PFSK-1 (cell line): ENCODE data around the gene TGM2.

Experiments used
- FOXP2 ChIP-seq: optimal IDR thresholded peaks from 2 replicates; pipeline ENCODE3; 2011; ENCODE audit warnings: borderline replicate concordance, control low read depth, inconsistent platforms; ENCODE audit not compliant: insufficient read depth; ENCODE audit errors: extremely low read length, extremely low read depth
- POLR2AphosphoS5 ChIP-seq: IDR thresholded peaks from 2 replicates; pipeline ENCODE4 v1.6.1; 2012; ENCODE audit warnings: low read depth, mild to moderate bottlenecking, control low read depth, low read length, moderate library complexity
- SIN3A ChIP-seq: IDR thresholded peaks from 2 replicates; pipeline ENCODE4 v1.6.1; 2012; ENCODE audit warnings: mild to moderate bottlenecking, low read length, moderate library complexity, borderline replicate concordance; ENCODE audit not compliant: insufficient read depth
- TAF1 ChIP-seq: IDR thresholded peaks from 2 replicates; pipeline ENCODE4 v1.6.1; 2012; ENCODE audit warnings: low read length, control low read depth, borderline replicate concordance; ENCODE audit not compliant: insufficient read depth
- TF ChIP-seq, protein P1 (sequence below), 2 experiments: IDR thresholded peaks; 2 replicates each; pipeline versions ENCODE4 v1.6.1 to v1.8.0; 2011 to 2012; ENCODE audit warnings: low read depth in 2 of 2, low read length in 2 of 2, control low read depth in 1 of 2, inconsistent platforms in 1 of 2, mild to moderate bottlenecking in 1 of 2, moderate library complexity in 1 of 2; ENCODE audit not compliant: insufficient read depth in 1 of 2

Gene TGM2

DNA sequence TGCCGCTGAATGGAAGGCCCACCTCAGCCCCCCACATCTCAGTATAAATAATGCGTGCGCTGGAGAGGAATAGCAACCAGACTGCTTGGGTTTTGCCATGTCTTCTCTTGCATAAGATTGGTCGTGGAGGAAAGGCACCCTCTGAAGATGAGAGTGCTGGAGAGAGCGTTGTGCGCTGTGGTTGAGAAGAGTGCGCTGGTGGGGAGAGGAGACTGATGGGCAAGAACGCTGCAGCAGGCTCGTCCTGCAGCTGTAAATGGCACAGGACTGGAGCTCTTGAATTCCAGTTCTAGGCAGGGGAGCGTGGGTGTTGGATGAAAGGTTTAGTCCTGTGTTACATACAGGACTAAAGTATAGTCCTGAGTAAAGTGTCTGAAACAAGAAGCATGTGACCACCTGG lies 80.0 kb downstream of the TGM2 start:
- no peak for TF ChIP-seq TAF1
- TF ChIP-seq FOXP2: no peak
- no peak for TF ChIP-seq SIN3A

DNA sequence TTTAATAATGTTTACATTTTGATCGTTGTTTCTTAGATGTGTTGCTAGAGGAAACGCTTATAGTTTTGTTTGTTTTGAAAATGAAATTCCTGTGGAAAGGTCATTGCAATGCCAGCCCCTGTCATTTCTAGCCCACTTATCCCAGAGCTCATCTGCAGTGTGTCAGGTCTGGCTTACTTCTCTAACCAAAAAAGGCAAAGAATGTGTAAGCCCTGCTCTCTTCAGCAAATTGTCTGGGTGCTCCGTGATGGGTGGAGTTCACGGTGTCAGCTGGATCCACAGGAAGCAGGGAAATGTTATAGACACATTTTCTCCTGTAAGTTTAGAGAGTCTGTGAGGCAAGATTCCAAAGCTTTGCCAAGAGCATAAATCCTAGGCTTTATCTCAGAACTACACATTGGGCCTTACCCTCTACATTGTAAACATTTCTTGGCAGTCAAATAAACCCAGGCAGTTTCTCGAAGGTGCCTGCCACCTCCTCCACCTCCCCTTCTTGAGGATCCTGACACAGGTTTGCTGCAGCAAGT lies 80.6 kb downstream of the TGM2 start:
- TF ChIP-seq FOXP2: no peak

DNA sequence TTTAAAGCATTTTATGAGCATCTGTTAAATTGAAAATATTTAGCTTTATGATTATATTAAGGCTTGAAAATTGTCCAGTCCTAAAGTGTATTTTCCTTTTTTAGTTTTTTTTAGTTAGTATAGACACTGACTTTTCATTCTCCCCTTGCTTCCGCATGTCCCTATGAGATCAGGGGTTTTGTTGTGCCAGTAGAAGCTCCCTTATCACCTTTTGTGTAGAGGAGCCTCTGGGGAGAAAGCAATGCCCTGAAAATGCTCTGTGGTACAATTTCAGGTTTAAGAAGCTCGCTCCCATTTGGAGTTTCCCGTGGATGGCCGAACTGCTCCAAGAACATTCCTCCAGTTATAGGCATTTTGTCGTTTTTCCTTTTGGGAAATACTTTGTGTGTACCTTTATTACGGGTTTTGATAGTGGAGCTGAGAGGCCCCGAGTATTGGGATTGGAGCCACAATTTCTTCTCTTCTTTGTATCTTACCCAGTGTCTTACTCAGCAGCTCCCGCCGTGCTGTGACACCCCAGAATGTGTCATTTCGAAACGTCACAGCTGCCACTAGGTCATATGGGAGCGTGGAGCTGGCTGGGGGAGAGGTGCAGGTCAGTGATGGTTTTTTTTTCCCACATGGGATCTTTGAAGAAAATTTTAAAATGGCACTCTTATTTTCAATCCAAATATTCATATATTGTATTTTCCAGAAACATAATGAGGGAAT lies 81.6 kb downstream of the TGM2 start:
- TF ChIP-seq SIN3A (no peak), POLR2AphosphoS5 (no peak), FOXP2 (no peak), TAF1 (no peak)
- TF ChIP-seq, protein P1, sequence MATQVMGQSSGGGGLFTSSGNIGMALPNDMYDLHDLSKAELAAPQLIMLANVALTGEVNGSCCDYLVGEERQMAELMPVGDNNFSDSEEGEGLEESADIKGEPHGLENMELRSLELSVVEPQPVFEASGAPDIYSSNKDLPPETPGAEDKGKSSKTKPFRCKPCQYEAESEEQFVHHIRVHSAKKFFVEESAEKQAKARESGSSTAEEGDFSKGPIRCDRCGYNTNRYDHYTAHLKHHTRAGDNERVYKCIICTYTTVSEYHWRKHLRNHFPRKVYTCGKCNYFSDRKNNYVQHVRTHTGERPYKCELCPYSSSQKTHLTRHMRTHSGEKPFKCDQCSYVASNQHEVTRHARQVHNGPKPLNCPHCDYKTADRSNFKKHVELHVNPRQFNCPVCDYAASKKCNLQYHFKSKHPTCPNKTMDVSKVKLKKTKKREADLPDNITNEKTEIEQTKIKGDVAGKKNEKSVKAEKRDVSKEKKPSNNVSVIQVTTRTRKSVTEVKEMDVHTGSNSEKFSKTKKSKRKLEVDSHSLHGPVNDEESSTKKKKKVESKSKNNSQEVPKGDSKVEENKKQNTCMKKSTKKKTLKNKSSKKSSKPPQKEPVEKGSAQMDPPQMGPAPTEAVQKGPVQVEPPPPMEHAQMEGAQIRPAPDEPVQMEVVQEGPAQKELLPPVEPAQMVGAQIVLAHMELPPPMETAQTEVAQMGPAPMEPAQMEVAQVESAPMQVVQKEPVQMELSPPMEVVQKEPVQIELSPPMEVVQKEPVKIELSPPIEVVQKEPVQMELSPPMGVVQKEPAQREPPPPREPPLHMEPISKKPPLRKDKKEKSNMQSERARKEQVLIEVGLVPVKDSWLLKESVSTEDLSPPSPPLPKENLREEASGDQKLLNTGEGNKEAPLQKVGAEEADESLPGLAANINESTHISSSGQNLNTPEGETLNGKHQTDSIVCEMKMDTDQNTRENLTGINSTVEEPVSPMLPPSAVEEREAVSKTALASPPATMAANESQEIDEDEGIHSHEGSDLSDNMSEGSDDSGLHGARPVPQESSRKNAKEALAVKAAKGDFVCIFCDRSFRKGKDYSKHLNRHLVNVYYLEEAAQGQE (IDR thresholded peaks at IDR 0.05; ENCODE audit: insufficient read depth in 1 of 2, low read depth in 2 of 2, low read length in 2 of 2): no peak

DNA sequence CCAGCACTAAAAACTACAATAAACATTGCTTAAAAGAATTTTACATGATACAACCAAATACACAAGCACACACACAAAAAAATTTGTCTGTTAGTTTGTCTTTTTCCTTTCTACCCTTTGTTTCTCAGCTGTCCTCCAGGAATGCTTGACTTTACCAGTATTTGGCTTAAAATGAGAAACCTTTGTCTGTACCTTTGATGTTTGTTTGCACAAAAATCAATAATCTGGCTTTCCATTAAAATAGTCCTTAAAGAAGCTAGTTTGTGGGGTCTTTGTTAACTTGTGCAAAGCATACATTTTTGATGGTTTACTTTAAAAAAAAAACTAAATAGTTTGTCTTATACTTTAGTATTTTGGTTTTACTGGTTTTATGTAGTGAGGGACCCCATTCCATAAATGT lies 82.2 kb downstream of the TGM2 start:
- TF ChIP-seq FOXP2: no peak
- no peak for TF ChIP-seq SIN3A
- TF ChIP-seq POLR2AphosphoS5: no peak
- no peak for TF ChIP-seq TAF1
- TF ChIP-seq, protein P1 (IDR thresholded peaks at IDR 0.05; ENCODE audit: insufficient read depth in 1 of 2, low read depth in 2 of 2, low read length in 2 of 2): no peak

DNA sequence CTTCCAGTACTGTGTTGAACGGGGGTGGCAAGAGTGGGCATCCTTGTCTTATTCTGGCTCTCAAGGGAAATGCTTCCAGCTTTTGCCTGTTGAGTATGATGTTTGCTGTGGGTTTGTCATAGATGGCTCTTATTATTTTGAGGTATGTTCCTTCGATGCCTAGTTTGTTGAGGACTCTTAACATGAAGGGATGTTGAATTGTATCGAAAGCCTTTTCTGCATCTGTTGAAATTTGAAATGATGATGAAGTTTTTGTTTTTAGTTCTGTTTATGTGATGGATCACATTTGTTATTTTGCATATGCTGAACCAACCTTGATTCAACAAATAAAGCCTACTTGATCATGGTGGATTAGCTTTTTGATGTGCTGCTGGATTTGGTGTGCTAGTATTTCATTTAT lies 83.5 kb downstream of the TGM2 start:
- TF ChIP-seq SIN3A (no peak), TAF1 (no peak), FOXP2 (no peak), POLR2AphosphoS5 (no peak)
- TF ChIP-seq, protein P1 (IDR thresholded peaks at IDR 0.05; ENCODE audit: insufficient read depth in 1 of 2, low read depth in 2 of 2, low read length in 2 of 2): no peak

DNA sequence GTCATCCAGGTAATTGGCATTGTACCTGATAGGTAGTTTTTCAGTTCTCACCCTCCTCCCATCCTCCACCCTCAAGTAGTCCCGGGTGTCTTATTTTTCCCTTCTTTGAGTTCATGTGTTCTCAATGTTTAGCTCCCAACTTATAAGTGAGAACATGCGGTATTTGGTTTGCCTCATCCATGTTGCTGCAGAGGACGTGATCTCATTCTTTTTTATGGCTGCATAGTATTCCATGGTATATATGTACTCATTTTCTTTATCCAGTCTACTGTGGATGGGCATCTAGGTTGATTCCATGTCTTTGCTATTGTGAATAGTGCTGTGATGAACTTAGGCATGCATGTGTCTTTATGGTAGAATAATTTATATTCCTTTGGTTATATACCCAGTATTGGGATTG lies 85.7 kb downstream of the TGM2 start:
- TF ChIP-seq FOXP2 (no peak), TAF1 (no peak), POLR2AphosphoS5 (no peak), SIN3A (no peak)

DNA sequence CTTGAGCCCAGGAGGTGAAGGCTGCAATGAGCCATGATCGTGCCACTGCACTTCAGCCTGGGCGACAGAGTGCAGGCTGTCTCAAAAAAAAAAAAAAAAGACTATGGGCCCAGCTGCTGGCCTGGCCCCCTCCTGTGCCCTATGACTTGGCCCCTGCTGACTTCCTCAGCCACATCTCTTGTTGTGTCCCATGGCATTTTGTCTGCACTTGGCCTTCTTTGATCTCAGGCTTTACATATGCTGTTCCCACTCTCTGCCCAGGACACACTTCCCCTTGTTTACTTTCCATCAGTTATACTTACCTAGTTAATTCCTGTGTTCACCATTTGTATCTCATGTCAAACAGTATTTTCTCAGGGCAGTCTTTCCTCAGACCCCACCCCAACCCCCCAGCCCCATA lies 87.0 kb downstream of the TGM2 start:
- TF ChIP-seq TAF1 (no peak), FOXP2 (no peak), POLR2AphosphoS5 (no peak), SIN3A (no peak)
- TF ChIP-seq, protein P1 (IDR thresholded peaks at IDR 0.05; ENCODE audit: insufficient read depth in 1 of 2, low read depth in 2 of 2, low read length in 2 of 2): no peak
